Nephron progenitor cell (in vitro differentiated cells): ENCODE measurements around the gene METRNL.
"Not testable (repeated sequence)": the region's sequence is repeated elsewhere in the genome, so short reads cannot be mapped to it uniquely, and the experiment has no call there.

Experiments used
- DNase-seq: peaks from one replicate; pipeline ENCODE4 v3.0.0; 2021
- H3K27ac Mint-ChIP-seq: 2 replicates; pipeline ENCODE4 v1.8.0; 2021; ENCODE audit warnings: mild to moderate bottlenecking, moderate library complexity, mixed read lengths
- H3K27me3 Mint-ChIP-seq: 2 replicates; pipeline ENCODE4 v1.8.0; 2021; ENCODE audit warnings: mild to moderate bottlenecking, low read depth, mixed read lengths; ENCODE audit not compliant: poor library complexity
- H3K36me3 Mint-ChIP-seq: 2 replicates; pipeline ENCODE4 v1.8.0; 2021; ENCODE audit warnings: low read depth, mixed read lengths
- H3K4me1 Mint-ChIP-seq: 2 replicates; pipeline ENCODE4 v1.8.0; 2021; ENCODE audit warnings: mixed read lengths
- H3K4me3 Mint-ChIP-seq: 2 replicates; pipeline ENCODE4 v1.8.0; 2021; ENCODE audit warnings: mild to moderate bottlenecking, moderate library complexity, mixed read lengths
- H3K9me3 Mint-ChIP-seq: 2 replicates; pipeline ENCODE4 v1.8.0; 2021; ENCODE audit warnings: mild to moderate bottlenecking, moderate library complexity, mixed read lengths
- CTCF ChIP-seq: fragments of 200-600 bp; sonication (generic); IDR thresholded peaks from 2 replicates; pipeline ENCODE4 v1.5.0; 2021; ENCODE audit warnings: antibody characterized with exemption

The METRNL gene

GRCh38 chr17:83035722-83036121, 43.7 kb upstream of the METRNL start:
- Mint-ChIP-seq H3K27ac (no peak overlapping the region), H3K4me3 (no peak overlapping the region), H3K27me3 (peaks cover 3% of the 10 kb centered on the region), H3K4me1 (peaks cover 8% of the 10 kb centered on the region), H3K36me3 (peaks cover 81% of the 10 kb centered on the region), H3K9me3 (peaks cover 33% of the 10 kb centered on the region)
- DNase-seq = no peak
- no peak for TF ChIP-seq CTCF

GRCh38 chr17:83036193-83036592, 43.2 kb upstream of the METRNL start:
- peak overlapping the region; percentile 3 for H3K27ac Mint-ChIP-seq
- DNase-seq = no peak
- H3K9me3 Mint-ChIP-seq = peaks cover 37% of the 10 kb centered on the region
- H3K27me3 Mint-ChIP-seq = peaks cover 3% of the 10 kb centered on the region
- H3K36me3 Mint-ChIP-seq = peaks cover 82% of the 10 kb centered on the region
- H3K4me1 Mint-ChIP-seq = peaks cover 8% of the 10 kb centered on the region
- TF ChIP-seq CTCF = no peak
- H3K4me3 Mint-ChIP-seq = no peak overlapping the region

GRCh38 chr17:83036666-83037065, 42.7 kb upstream of the METRNL start:
- no peak overlapping the region for H3K4me3 Mint-ChIP-seq
- no peak for TF ChIP-seq CTCF
- peaks cover 82% of the 10 kb centered on the region for H3K36me3 Mint-ChIP-seq

GRCh38 chr17:83037084-83037873, 42.1 kb upstream of the METRNL start:
- DNase-seq = no peak
- H3K4me3 Mint-ChIP-seq = no peak overlapping the region
- H3K27me3 Mint-ChIP-seq = peaks cover 3% of the 10 kb centered on the region
- peaks cover 8% of the 10 kb centered on the region for H3K4me1 Mint-ChIP-seq
- TF ChIP-seq CTCF = no peak
- H3K36me3 Mint-ChIP-seq = peaks cover 85% of the 10 kb centered on the region
- peaks cover 48% of the 10 kb centered on the region for H3K9me3 Mint-ChIP-seq
- H3K27ac Mint-ChIP-seq = peak overlapping the region; percentile 22

More at GRCh38 chr17:83036666-83037065, 42.7 kb upstream of the METRNL start:
- Mint-ChIP-seq H3K27ac (no peak overlapping the region), H3K4me1 (peaks cover 8% of the 10 kb centered on the region), H3K27me3 (peaks cover 3% of the 10 kb centered on the region), H3K9me3 (peaks cover 42% of the 10 kb centered on the region)
- DNase-seq = no peak

GRCh38 chr17:83037874-83038165, 41.6 kb upstream of the METRNL start:
- Mint-ChIP-seq H3K36me3 (peaks cover 85% of the 10 kb centered on the region), H3K27ac (peak overlapping the region; percentile 22), H3K4me1 (peaks cover 8% of the 10 kb centered on the region), H3K4me3 (no peak overlapping the region), H3K27me3 (peaks cover 3% of the 10 kb centered on the region), H3K9me3 (peaks cover 49% of the 10 kb centered on the region)
- no peak for DNase-seq
- TF ChIP-seq CTCF = no peak

- H3K9me3 Mint-ChIP-seq = peaks cover 54% of the 10 kb centered on the region
- not testable (repeated sequence) for H3K4me3 Mint-ChIP-seq, H3K27me3 Mint-ChIP-seq, H3K4me1 Mint-ChIP-seq, DNase-seq, H3K27ac Mint-ChIP-seq
- peaks cover 87% of the 10 kb centered on the region for H3K36me3 Mint-ChIP-seq
Observed at GRCh38 chr17:83038983-83039382, 40.4 kb upstream of the METRNL start.
